PC-9 (cell line): ENCODE data around the gene ZNF385B. TPM values are rescaled to one million over a fixed set of nuclear protein-coding genes. Genes with fewer than 3 reads are reported as not detected.

Experiments used
- BruUV-seq: library from RNA; stranded (reverse); fragments of 400-500 nt; replicated peaks from 2 replicates; lab custom pipeline; 2021; lab: Mats Ljungman, UMichigan
- CTCF ChIA-PET: fragments of 300-600 bp; sonication (Branson Sonifier 250); formaldehyde crosslinking; loops from one replicate; lab custom pipeline; 2022; ENCODE audit warnings: antibody characterized with exemption; lab: Charles Lee
- POLR2A ChIA-PET: fragments of 300-600 bp; sonication (Branson Sonifier 250); formaldehyde crosslinking; loops from one replicate; lab custom pipeline; 2022; ENCODE audit warnings: antibody characterized with exemption; ENCODE audit not compliant: unreplicated experiment; lab: Charles Lee
- DNase-seq, 2 experiments: peaks; one replicate each; pipeline versions ENCODE4 v3.0.0 to v3.0.0-alpha.2; 2015 to 2022; ENCODE audit warnings: mixed read lengths in 1 of 2
- H2AFZ ChIP-seq: fragments of 200-600 bp; sonication (generic); 2 replicates; pipeline ENCODE4 v1.8.1; 2017; ENCODE audit warnings: antibody characterized with exemption
- H3F3A ChIP-seq: fragments of 200-600 bp; sonication (generic); 2 replicates; pipeline ENCODE4 v1.8.1; 2017; ENCODE audit warnings: antibody characterized with exemption, mild to moderate bottlenecking, low read depth; ENCODE audit not compliant: insufficient read depth
- H3K27ac ChIP-seq: fragments of 200-600 bp; sonication (generic); 2 replicates; pipeline ENCODE4 v1.6.1; 2016; ENCODE audit warnings: mixed run types
- H3K27me3 ChIP-seq: fragments of 200-600 bp; sonication (generic); 2 replicates; pipeline ENCODE4 v1.6.1; 2016; ENCODE audit warnings: low read depth, mixed run types; ENCODE audit not compliant: insufficient read depth
- H3K36me3 ChIP-seq: fragments of 200-600 bp; sonication (generic); 2 replicates; pipeline ENCODE4 v1.6.1; 2016; ENCODE audit warnings: low read depth, mixed run types
- H3K4me1 ChIP-seq: fragments of 200-600 bp; sonication (generic); replicated peaks from 2 replicates; pipeline ENCODE4 v1.6.1; 2016; ENCODE audit warnings: mixed run types; ENCODE audit not compliant: insufficient read depth
- H3K4me2 ChIP-seq: fragments of 200-600 bp; sonication (generic); 2 replicates; pipeline ENCODE4 v1.6.1; 2017; ENCODE audit warnings: mixed run types
- H3K4me3 ChIP-seq: fragments of 200-600 bp; sonication (generic); 2 replicates; pipeline ENCODE4 v1.6.1; 2016; ENCODE audit warnings: mixed run types
- H3K79me2 ChIP-seq: fragments of 200-600 bp; sonication (generic); 2 replicates; pipeline ENCODE4 v1.6.1; 2017; ENCODE audit warnings: low read depth, mixed run types
- H3K9me2 ChIP-seq: fragments of 200-600 bp; sonication (generic); 2 replicates; pipeline ENCODE4 v1.8.1; 2017; ENCODE audit warnings: mild to moderate bottlenecking; ENCODE audit not compliant: insufficient read depth
- H3K9me3 ChIP-seq: fragments of 200-600 bp; sonication (generic); 2 replicates; pipeline ENCODE4 v1.8.1; 2016; ENCODE audit warnings: low read depth; ENCODE audit not compliant: insufficient read depth
- H4K20me1 ChIP-seq: fragments of 200-600 bp; sonication (generic); 2 replicates; pipeline ENCODE4 v1.8.1; 2017; ENCODE audit not compliant: insufficient read depth
- CTCF ChIP-seq: fragments of 200-600 bp; sonication (generic); conservative IDR thresholded peaks from 2 replicates; pipeline ENCODE4 v1.6.1; 2017; ENCODE audit warnings: mixed run types, antibody characterized with exemption, mild to moderate bottlenecking, moderate library complexity
- EZH2 ChIP-seq: fragments of 200-600 bp; sonication (generic); IDR thresholded peaks from 2 replicates; pipeline ENCODE4 v1.8.0; 2017; ENCODE audit warnings: antibody characterized with exemption, low read depth
- intact Hi-C: fragments of 100-400 bp; cut with micrococcal nuclease; formaldehyde crosslinking; loops from one replicate; pipeline ENCODE4 v1.10.0; 2022; ENCODE audit not compliant: unreplicated experiment
- total RNA-seq: library from RNA; stranded (reverse); gene quantifications from 2 replicates; pipeline ENCODE4 v1.2.3, GENCODE V29; 2021

Gene ZNF385B
- total RNA-seq, 1 experiment from 2014 or later: 4.1 TPM

GRCh38 chr2:179580378-179581146 lies 280.9 kb downstream of the ZNF385B start:
- BruUV-seq: no TSS peak
- POLR2A ChIA-PET: no interaction called here
- no peak for DNase-seq
- Histone ChIP-seq H3K36me3 (no peaks in the 10 kb centered on the region), H3K9me2 (no peaks in the 10 kb centered on the region; the same call in 1 of the 2 replicates), H3K4me1 (no peaks in the 10 kb centered on the region), H3K27ac (no peak overlapping the region), H3K27me3 (no peaks in the 10 kb centered on the region), H4K20me1 (no peaks in the 10 kb centered on the region), H3K9me3 (no peaks in the 10 kb centered on the region), H3K4me2 (no peak overlapping the region), H3K79me2 (no peaks in the 10 kb centered on the region), H2AFZ (peak overlapping the region; percentile 52), H3K4me3 (no peak overlapping the region), H3F3A (no peaks in the 10 kb centered on the region)
- intact Hi-C loops: loop anchor here (1.0 kb wide), 1 partner anchor 171 kb away; no protein-coding TSS in a partner anchor
- no peak for TF ChIP-seq CTCF
- TF ChIP-seq EZH2: no peak
- CTCF ChIA-PET: no interaction called here

GRCh38 chr2:179579800-179580199 lies 281.6 kb downstream of the ZNF385B start:
- no peak for DNase-seq
- Histone ChIP-seq H3K4me2 (no peak overlapping the region), H3K9me3 (no peaks in the 10 kb centered on the region), H3K9me2 (no peaks in the 10 kb centered on the region; the same call in 1 of the 2 replicates), H3K36me3 (no peaks in the 10 kb centered on the region), H3K27ac (no peak overlapping the region), H2AFZ (no peak overlapping the region), H3K79me2 (no peaks in the 10 kb centered on the region), H3K4me1 (no peaks in the 10 kb centered on the region), H4K20me1 (no peaks in the 10 kb centered on the region), H3K4me3 (no peak overlapping the region), H3F3A (no peaks in the 10 kb centered on the region), H3K27me3 (no peaks in the 10 kb centered on the region)
- intact Hi-C loops: loop anchor here (1.0 kb wide), 1 partner anchor 172 kb away; no protein-coding TSS in a partner anchor
- ChIA-PET CTCF (no interaction called here), POLR2A (interaction anchor here (0.7 kb wide), 1 partner anchor 1241 kb away, joined by 3 read pairs; no protein-coding TSS in a partner anchor)
- TF ChIP-seq EZH2: no peak
- no peak for TF ChIP-seq CTCF
- BruUV-seq: no TSS peak

DNA sequence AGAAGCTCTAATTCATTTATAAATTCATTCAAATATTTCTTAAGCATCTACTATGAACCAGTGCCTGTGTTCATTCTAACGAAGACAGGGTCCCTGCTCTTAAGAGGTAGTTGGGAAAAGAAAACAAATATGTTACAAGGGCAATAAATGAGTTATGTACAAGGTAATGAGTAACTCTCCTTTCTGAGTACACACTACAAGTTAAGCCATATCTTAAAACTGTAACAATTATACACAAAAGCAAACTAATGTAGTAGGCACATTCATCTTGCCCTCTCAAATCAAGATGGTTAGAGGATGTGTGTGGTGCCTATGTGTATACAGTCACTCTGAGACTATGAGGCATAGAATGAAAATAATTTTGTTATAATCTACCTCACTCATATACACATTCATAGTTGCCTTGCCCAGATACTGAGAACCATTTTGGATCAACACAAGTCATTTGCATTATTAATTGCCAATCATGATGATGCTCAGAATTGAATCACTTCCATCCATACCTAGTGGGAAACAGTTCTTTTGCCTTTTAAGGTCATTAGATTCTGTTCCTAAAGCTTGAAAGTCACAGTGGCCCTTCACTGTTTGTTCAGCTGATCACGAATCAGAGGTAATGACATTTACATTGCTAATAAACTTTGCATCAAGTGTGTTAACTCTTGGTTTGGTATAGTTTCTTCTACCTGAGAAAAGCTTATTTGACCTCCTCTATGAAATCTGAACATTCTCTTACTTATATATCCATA lies 283.1 kb downstream of the ZNF385B start:
- H3K4me1 ChIP-seq: no peaks in the 10 kb centered on the region
- CTCF ChIA-PET: no interaction called here

More for the DNA sequence above, 283.1 kb downstream of the ZNF385B start:
- intact Hi-C loops: no loop called here
- no peaks in the 10 kb centered on the region for H3K36me3 ChIP-seq
- BruUV-seq: no TSS peak
- no peaks in the 10 kb centered on the region; the same call in 1 of the 2 replicates for H3K9me2 ChIP-seq
- H3K27ac ChIP-seq: no peak overlapping the region
- H3K27me3 ChIP-seq: no peaks in the 10 kb centered on the region
- H3F3A ChIP-seq: no peaks in the 10 kb centered on the region
- TF ChIP-seq EZH2 (no peak), CTCF (no peak)
- H3K4me3 ChIP-seq: no peak overlapping the region
- H3K4me2 ChIP-seq: no peak overlapping the region
- H2AFZ ChIP-seq: no peak overlapping the region
- H3K79me2 ChIP-seq: no peaks in the 10 kb centered on the region
- no peaks in the 10 kb centered on the region for H3K9me3 ChIP-seq
- POLR2A ChIA-PET: no interaction called here
- DNase-seq: no peak
- no peaks in the 10 kb centered on the region for H4K20me1 ChIP-seq
